Skeletal muscle satellite cell (primary cell): Measurements from ENCODE around the gene SIRPB1. TPM values are rescaled to one million over a fixed set of nuclear protein-coding genes. Genes with fewer than 3 reads are reported as not detected.
"Not testable (repeated sequence)": the region's sequence is repeated elsewhere in the genome, so short reads cannot be mapped to it uniquely, and the experiment has no call there.

Experiments
- H3K27me3 ChIP-seq: 2 replicates; pipeline ENCODE4 v1.7.0; 2013; ENCODE audit warnings: low read length; ENCODE audit not compliant: control insufficient read depth, insufficient read depth
- H3K36me3 ChIP-seq: 2 replicates; pipeline ENCODE4 v1.7.0; 2013; ENCODE audit warnings: mild to moderate bottlenecking, control low read depth, low read length; ENCODE audit not compliant: insufficient read depth
- H3K4me1 ChIP-seq: 2 replicates; pipeline ENCODE4 v1.7.0; 2013; ENCODE audit warnings: low read length; ENCODE audit not compliant: control insufficient read depth, insufficient read depth
- H3K4me2 ChIP-seq: 2 replicates; pipeline ENCODE4 v1.7.0; 2013; ENCODE audit warnings: mild to moderate bottlenecking, low read length
- H3K4me3 ChIP-seq: 2 replicates; pipeline ENCODE4 v1.7.0; 2013; ENCODE audit warnings: low read length
- H3K9ac ChIP-seq: 2 replicates; pipeline ENCODE4 v1.7.0; 2013; ENCODE audit warnings: mild to moderate bottlenecking, low read depth, low read length, moderate library complexity
- H3K9me3 ChIP-seq: replicated peaks from 2 replicates; pipeline ENCODE4 v1.7.0; 2013; ENCODE audit warnings: mild to moderate bottlenecking, control low read depth, low read length
- small RNA-seq: library from RNA; depleted of rRNA; stranded (forward); fragments of <200 nt; gene quantifications from one replicate; pipeline ENCODE3, GENCODE V24; 2012

SIRPB1 gene

DNA sequence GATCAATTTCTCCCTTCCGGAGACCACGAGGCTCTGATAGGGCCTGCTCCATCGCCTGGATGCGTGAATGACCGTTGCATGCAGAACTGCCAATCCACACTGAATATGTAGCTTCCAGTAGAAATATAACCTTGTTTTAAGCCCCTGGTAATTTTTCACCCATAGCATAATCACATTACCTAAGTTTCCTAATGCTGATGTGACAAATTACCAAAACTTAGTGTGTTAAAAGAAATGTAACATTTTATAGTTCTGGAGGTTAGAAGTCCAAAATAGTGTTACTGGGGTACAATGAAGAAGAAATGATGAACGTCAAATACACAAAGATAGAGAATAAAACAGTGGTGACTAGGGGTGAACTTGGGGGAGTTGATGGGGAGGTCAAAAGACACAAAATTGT, 40.3 kb downstream of the SIRPB1 start:
- Histone ChIP-seq H3K9ac (no peak overlapping the region), H3K4me3 (no peak overlapping the region), H3K9me3 (no peaks in the 10 kb centered on the region), H3K4me2 (no peak overlapping the region), H3K36me3 (no peaks in the 10 kb centered on the region), H3K4me1 (no peaks in the 10 kb centered on the region), H3K27me3 (no peaks in the 10 kb centered on the region)

- H3K4me2 ChIP-seq = no peak overlapping the region
- no peaks in the 10 kb centered on the region for H3K9me3 ChIP-seq
- no peaks in the 10 kb centered on the region for H3K4me1 ChIP-seq
- no peak overlapping the region for H3K9ac ChIP-seq
- H3K36me3 ChIP-seq = no peaks in the 10 kb centered on the region
- H3K27me3 ChIP-seq = no peaks in the 10 kb centered on the region
- H3K4me3 ChIP-seq = no peak overlapping the region
Measured at GRCh38 chr20:1577906-1578305, 41.9 kb downstream of the SIRPB1 start.

DNA sequence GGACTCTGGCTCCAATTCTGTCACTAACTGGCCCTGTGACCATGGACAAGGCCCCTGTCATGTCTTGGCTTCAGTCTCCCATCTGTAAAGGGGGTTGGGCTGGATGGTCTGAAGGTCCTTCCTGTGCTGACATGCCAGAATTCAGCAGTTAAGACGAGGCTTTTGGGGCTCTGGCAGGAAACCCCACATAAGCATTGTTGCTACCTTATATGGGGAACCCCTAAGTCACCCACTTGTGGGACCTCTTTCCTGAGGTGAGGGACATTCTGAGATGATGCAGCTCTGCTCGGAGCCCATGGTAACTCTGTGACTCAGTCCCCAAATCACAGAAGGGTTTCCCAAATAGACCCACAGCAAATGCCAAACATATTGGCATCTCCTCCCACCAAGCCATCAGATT, 42.5 kb downstream of the SIRPB1 start:
- not testable (repeated sequence) for H3K27me3 ChIP-seq

GRCh38 chr20:1576641-1577040, 43.2 kb downstream of the SIRPB1 start:
- Histone ChIP-seq H3K4me3 (no peak overlapping the region), H3K4me2 (no peak overlapping the region), H3K9ac (no peak overlapping the region), H3K27me3 (no peaks in the 10 kb centered on the region), H3K36me3 (no peaks in the 10 kb centered on the region), H3K4me1 (no peaks in the 10 kb centered on the region), H3K9me3 (no peaks in the 10 kb centered on the region)

More for the DNA sequence above, 42.5 kb downstream of the SIRPB1 start:
- not testable (repeated sequence) for H3K4me3 ChIP-seq, H3K4me1 ChIP-seq, H3K4me2 ChIP-seq, H3K36me3 ChIP-seq, H3K9me3 ChIP-seq, H3K9ac ChIP-seq

DNA sequence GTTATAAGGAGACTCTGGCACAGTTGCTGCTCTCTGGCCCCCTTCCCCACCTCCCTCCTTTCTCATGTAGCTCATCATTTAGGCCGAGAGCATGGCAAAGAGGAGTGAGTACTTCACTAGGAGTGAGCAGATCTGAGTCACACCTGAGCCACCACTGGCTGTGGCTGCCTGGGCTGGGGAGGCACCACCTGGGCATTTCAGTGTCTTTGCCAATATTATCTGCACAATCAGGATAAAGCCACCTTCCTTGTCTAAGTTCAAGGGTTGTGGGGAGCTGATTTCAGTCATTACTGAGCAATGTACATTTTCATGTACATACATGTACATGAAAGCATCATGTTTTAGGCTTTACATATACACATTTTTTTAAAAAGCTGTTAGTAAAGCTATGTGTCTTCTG, 43.8 kb downstream of the SIRPB1 start:
- H3K4me1 ChIP-seq, H3K27me3 ChIP-seq, H3K9me3 ChIP-seq, H3K9ac ChIP-seq, H3K36me3 ChIP-seq, H3K4me3 ChIP-seq, H3K4me2 ChIP-seq: not testable (repeated sequence)

DNA sequence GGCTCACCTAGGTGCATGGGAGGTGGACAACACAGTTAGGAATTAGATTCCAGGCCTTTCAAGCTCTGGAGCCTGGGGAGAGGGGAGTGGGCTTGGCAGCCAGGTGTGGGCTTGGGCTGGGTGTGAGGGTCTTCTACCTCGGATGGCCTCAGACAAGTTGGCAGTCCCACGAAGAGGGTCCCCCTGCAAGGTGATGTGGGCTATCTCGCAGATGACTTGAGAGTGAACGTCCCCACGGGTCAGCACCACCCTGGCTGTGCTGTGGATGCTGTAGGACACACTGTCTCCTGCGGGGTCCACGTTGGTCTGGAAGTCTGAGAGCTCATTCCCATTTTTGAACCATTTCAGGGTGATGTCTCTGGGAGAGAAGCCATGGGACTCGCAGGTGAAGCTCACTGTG, 48.2 kb downstream of the SIRPB1 start:
- not testable (repeated sequence) for H3K4me3 ChIP-seq, H3K9ac ChIP-seq, H3K9me3 ChIP-seq, H3K4me2 ChIP-seq, H3K27me3 ChIP-seq, H3K36me3 ChIP-seq
- peaks cover 12% of the 10 kb centered on the region for H3K4me1 ChIP-seq

Small RNAs within 50 kb of the gene (small RNA-seq; reads per million reads assigned to genes)
- not detected for gene RN7SL561P
